Ascending aorta (tissue), 2 donors: ENCODE data around the gene CYBRD1. TPM values are rescaled to one million over a fixed set of nuclear protein-coding genes. Genes with fewer than 3 reads are reported as not detected.

Experiments
- DNase-seq, 2 donors: peaks; one replicate each; pipeline ENCODE4 v3.0.0-alpha.2; 2019; ENCODE audit warnings: low spot score in 2 of 2
- H3K27ac ChIP-seq, 2 donors: fragments of 200-600 bp; sonication (generic); one replicate each; pipeline ENCODE4 v1.5.1; 2016 to 2017; ENCODE audit warnings: mild to moderate bottlenecking in 1 of 2
- H3K27me3 ChIP-seq: fragments of 200-600 bp; sonication (generic); one replicate; pipeline ENCODE4 v1.5.1; 2017
- H3K36me3 ChIP-seq, 2 donors: fragments of 200-600 bp; sonication (generic); one replicate each; pipeline ENCODE4 v1.5.1; 2016
- H3K4me1 ChIP-seq, 2 donors: fragments of 200-600 bp; sonication (generic); one replicate each; pipeline ENCODE4 v1.5.1; 2016 to 2017; ENCODE audit warnings: mild to moderate bottlenecking in 1 of 2
- H3K4me3 ChIP-seq, 2 donors: fragments of 200-600 bp; sonication (generic); one replicate each; pipeline ENCODE4 v1.5.1; 2016 to 2017; ENCODE audit warnings: mild to moderate bottlenecking in 1 of 2
- H3K9me3 ChIP-seq, 2 donors: fragments of 200-600 bp; sonication (generic); one replicate each; pipeline ENCODE4 v1.5.1; 2016
- intact Hi-C: fragments of 100-400 bp; cut with DNase I; formaldehyde crosslinking; loops from one replicate; pipeline ENCODE4 v1.15.1; 2023
- total RNA-seq: library from RNA; depleted of rRNA; stranded (reverse); fragments of >200 nt; gene quantifications from one replicate; pipeline ENCODE4 v1.1.0, GENCODE V29; 2016
- TF ChIP-seq, protein P1 (sequence below), 3 experiments: fragments of 200-600 bp in 2 of 3; fragments of 450-650 bp in 1 of 3; sonication (generic) in 2 of 3; IDR thresholded peaks; one replicate each; pipeline ENCODE4 v1.5.1; 2016 to 2019; ENCODE audit warnings: antibody characterized with exemption in 3 of 3, mild to moderate bottlenecking in 1 of 3, moderate library complexity in 1 of 3

Gene CYBRD1
- total RNA-seq, 1 donor from 2014 or later, result 222 TPM

DNA sequence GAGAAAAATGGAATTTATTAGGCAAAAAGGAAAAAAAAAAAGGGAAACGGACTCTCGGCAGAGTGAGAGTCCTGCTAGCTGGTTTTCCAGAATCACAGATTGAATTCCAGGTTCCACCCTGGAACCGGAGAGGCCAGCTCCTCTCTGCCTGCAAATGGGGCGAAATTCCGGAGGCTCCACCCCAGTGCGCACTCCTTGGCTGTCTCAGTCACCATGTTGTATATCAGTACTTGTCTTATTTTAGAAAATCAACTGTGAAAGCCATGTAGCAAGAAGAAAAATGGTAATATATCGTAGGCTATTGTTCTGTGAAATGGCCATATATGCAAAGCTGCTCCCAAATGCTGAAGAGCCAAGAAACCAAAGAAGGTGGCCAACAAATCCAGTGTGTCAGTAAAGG is 49.4 kb downstream of the CYBRD1 start:
- Histone ChIP-seq H3K36me3 (no peaks in the 10 kb centered on the region), H3K4me1 (no peaks in the 10 kb centered on the region), H3K27ac (no peak overlapping the region), H3K9me3 (no peaks in the 10 kb centered on the region), H3K4me3 (no peak overlapping the region), H3K27me3 (no peaks in the 10 kb centered on the region)
- intact Hi-C loops, result loop anchor here (5.0 to 10.0 kb wide), 3 partner anchors 116 to 893 kb away; partner anchors contain the start of gene DYNC1I2
- TF ChIP-seq, protein P1, sequence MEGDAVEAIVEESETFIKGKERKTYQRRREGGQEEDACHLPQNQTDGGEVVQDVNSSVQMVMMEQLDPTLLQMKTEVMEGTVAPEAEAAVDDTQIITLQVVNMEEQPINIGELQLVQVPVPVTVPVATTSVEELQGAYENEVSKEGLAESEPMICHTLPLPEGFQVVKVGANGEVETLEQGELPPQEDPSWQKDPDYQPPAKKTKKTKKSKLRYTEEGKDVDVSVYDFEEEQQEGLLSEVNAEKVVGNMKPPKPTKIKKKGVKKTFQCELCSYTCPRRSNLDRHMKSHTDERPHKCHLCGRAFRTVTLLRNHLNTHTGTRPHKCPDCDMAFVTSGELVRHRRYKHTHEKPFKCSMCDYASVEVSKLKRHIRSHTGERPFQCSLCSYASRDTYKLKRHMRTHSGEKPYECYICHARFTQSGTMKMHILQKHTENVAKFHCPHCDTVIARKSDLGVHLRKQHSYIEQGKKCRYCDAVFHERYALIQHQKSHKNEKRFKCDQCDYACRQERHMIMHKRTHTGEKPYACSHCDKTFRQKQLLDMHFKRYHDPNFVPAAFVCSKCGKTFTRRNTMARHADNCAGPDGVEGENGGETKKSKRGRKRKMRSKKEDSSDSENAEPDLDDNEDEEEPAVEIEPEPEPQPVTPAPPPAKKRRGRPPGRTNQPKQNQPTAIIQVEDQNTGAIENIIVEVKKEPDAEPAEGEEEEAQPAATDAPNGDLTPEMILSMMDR (IDR thresholded peaks at IDR 0.05), result no peak
- DNase-seq, result no peak

DNA sequence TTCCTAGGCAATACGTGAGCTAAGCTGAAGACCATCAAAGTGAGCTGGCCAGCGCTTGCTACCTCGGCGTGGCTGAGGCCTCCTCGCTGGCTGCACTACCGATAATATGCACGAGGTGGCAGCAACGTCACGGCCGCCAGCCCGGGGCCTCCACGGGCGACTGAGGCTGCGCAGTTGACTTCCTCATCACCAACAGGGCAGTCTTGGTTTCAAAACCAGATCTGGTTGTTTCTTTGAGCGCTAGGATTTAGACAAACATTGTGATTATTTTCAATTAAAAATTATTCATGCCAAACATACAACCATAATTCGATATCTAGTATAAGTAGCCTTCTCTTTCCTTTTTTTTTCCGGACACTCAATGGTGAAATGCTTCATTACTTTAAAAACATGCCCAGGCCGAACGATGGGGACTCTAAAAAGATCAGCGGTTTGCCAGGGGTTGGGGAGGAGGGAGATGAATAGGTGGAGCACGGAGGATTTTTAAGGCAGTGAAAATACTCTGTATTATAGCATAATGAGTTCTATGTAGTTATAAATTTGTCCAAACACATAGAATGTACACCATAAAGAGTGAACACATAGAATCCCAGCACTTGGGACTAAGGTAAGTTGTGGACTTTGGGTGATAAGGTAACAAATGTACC is 52.0 kb downstream of the CYBRD1 start:
- TF ChIP-seq, protein P1 (IDR thresholded peaks at IDR 0.05), result peak; percentile 78 to 99 (median 98)
- Histone ChIP-seq H3K27ac (no peak overlapping the region), H3K36me3 (no peaks in the 10 kb centered on the region), H3K9me3 (no peaks in the 10 kb centered on the region), H3K4me1 (no peaks in the 10 kb centered on the region), H3K27me3 (no peaks in the 10 kb centered on the region), H3K4me3 (peak overlapping the region in 1 of 2 donors; percentile 21)
- peak in 1 of 2 donors; percentile 88 for DNase-seq
- intact Hi-C loops, result loop anchor here (1.0 to 10.0 kb wide), 4 partner anchors 113 to 891 kb away; partner anchors contain the start of genes DYNC1I2 and HAT1

DNA sequence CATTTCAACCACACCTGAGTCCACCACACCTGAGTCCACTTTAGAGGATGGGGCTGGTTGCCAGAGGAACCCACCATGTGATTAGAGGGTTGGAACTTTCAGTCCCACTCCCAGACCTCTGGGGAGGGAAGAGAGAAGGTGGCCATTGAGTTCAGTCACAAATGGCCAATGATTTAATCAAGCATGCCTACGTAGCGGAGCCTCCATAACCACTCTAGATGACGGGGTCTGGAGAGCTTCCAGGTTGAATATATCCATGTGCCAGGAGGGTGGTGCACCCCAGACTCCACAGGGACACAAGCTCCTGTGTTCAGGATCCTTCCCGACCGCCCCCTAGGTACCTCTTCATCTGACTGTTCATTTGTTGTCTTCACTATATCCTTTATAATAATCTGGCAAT is 53.3 kb downstream of the CYBRD1 start:
- intact Hi-C loops, result loop anchor here (10.0 kb wide), 2 partner anchors 549 to 889 kb away; no protein-coding TSS in a partner anchor
- H3K36me3 ChIP-seq, result no peaks in the 10 kb centered on the region
- H3K9me3 ChIP-seq, result no peaks in the 10 kb centered on the region
- H3K4me3 ChIP-seq, result no peak overlapping the region
- TF ChIP-seq, protein P1 (IDR thresholded peaks at IDR 0.05), result no peak
- no peaks in the 10 kb centered on the region for H3K4me1 ChIP-seq
- H3K27me3 ChIP-seq, result no peaks in the 10 kb centered on the region
- no peak overlapping the region for H3K27ac ChIP-seq
- no peak for DNase-seq

DNA sequence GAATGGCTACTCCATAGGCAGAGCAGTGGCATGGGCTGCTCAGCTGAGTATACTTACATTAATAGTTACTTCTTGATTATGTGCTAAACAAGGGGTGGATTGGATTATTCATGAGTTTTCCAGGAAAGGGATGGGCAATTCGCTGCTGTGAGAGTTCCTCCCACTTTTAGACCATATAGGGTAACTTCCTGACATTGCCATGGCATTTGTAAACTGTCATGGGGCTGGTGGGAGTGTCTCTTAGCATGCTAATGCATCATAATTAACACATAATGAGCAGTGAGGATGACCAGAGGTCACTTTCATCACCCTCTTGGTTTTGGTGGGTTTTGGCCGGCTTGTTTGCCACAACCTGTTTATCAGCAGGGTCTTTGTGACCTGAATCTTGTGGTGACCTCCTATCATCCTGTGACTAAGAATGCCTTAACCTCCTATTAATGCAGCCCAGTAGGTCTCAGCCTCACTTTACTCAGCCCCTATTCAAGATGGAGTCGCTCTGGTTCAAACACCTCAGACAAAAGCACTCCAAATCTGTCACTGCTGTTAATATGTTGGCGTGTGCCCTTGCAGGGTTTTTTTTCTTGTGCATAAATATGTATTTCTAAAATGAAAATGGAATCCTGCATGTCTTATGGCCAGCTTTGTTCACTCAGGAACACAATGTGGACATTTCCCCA is 56.0 kb downstream of the CYBRD1 start:
- intact Hi-C loops, result loop anchor here (10.0 kb wide), 2 partner anchors 547 to 887 kb away; no protein-coding TSS in a partner anchor
- H3K4me3 ChIP-seq, result no peak overlapping the region
- TF ChIP-seq, protein P1 (IDR thresholded peaks at IDR 0.05), result no peak
- no peaks in the 10 kb centered on the region for H3K9me3 ChIP-seq
- H3K4me1 ChIP-seq, result no peaks in the 10 kb centered on the region
- H3K27me3 ChIP-seq, result no peaks in the 10 kb centered on the region
- no peak overlapping the region for H3K27ac ChIP-seq
- H3K36me3 ChIP-seq, result no peaks in the 10 kb centered on the region
- DNase-seq, result no peak

DNA sequence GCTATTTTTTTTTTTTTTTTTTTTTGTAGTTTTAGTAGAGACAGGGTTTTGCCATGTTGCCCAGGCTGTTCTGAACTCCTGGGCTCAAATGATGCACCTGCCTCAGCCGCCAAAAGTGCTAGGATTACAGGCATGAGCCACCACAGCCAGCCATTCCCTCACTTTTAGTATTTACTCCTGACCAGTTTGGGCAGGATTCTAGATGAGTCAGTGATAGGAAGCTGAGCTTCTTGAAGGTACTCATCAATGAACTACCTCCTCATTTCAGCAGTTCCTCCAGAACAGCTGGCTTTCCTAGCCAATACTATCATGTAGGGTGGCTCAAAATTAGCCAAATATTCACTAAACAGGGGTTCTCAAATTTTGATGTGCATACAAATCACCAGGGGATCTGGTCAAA is 57.2 kb downstream of the CYBRD1 start:
- H3K4me1 ChIP-seq, result no peaks in the 10 kb centered on the region
- no peak for DNase-seq
- intact Hi-C loops, result loop anchor here (10.0 kb wide), 2 partner anchors 545 to 885 kb away; no protein-coding TSS in a partner anchor
- H3K27ac ChIP-seq, result no peak overlapping the region
- no peaks in the 10 kb centered on the region for H3K9me3 ChIP-seq
- TF ChIP-seq, protein P1 (IDR thresholded peaks at IDR 0.05), result no peak
- H3K36me3 ChIP-seq, result no peaks in the 10 kb centered on the region
- no peak overlapping the region for H3K4me3 ChIP-seq
- no peaks in the 10 kb centered on the region for H3K27me3 ChIP-seq
